EL (cell line): ENCODE results near the gene AK5.
A peak's percentile ranks its signal among the peaks of the same experiment; 100 is the strongest.

ENCODE experiments used
- DNase-seq: peaks from one replicate; pipeline ENCODE4 v3.0.0-alpha.2; 2016

Gene AK5

DNA sequence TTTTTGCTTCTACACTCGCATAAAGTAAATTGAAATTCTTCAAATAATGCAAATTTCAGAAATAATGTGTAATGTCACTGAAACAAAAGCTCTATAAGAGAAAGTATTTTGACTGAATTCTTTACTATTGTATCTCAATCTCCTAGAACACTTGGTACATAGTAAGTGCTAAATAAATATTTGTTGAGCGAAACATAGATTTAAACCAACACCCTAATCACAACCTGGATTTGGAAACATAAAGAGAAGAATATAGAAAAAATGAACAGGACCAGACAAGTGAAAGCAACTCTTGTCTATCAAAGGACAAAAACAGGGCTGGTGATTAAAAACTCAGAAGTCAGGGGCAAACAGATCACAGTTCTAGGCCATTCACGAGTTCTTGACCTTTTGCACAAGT is 74.3 kb downstream of the AK5 start:
- DNase-seq: no peak

DNA sequence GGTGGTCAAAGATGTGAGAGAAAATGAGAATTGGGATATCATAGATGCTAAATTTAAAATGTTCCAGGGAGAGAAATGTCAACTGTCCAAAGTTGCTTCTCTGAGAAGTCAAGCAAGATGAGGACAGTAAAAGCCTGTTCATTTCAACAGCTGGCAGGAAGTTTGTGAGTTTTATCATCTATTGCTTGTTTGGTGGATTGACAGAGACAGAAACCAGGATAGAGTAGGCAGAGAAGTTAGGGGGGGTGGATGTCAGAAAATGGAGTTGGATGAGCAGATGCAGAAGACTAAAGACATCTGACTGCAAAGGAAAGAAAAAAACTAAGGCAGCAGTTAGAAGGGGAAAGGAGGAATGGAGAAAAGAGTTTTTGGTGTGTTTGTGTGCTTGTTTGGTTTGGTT is 78.4 kb downstream of the AK5 start:
- DNase-seq: no peak

DNA sequence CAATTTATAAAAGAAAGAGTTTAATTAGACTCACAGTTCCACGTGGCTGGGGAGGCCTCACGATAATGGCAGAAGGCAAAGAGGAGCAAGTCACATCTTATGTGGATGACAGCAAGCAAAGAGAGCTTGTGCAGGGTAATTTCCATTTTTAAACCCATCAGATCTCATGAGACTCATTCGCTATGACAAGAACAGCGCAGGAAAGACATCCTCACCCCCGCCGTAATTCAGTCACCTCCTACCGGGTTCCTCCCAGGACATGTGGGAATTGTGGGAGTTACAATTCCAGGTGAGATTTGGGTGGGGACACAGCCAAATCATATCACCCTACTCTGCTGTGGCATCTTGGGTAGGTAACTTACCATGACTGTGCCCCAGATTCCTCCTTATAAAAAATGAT is 79.8 kb downstream of the AK5 start:
- no peak for DNase-seq

DNA sequence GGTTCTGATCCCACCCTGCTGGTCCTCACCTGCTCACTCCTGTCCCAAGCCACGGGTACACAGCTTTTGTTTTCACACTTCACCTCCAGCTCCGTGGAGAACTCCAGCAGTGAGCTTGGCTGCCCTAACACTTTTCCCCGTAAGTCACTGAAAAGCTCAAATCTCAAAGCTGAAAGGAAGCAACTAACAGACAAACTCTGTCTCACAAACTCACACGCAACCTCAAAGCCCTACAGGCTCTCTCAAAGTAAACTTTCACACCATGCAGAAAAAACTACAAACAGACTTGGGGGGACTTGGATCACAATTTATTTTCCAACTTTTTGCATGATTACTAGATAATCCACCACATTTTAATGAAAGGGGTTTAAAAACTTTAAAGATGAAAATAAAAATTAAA is 88.3 kb downstream of the AK5 start:
- DNase-seq: no peak

DNA sequence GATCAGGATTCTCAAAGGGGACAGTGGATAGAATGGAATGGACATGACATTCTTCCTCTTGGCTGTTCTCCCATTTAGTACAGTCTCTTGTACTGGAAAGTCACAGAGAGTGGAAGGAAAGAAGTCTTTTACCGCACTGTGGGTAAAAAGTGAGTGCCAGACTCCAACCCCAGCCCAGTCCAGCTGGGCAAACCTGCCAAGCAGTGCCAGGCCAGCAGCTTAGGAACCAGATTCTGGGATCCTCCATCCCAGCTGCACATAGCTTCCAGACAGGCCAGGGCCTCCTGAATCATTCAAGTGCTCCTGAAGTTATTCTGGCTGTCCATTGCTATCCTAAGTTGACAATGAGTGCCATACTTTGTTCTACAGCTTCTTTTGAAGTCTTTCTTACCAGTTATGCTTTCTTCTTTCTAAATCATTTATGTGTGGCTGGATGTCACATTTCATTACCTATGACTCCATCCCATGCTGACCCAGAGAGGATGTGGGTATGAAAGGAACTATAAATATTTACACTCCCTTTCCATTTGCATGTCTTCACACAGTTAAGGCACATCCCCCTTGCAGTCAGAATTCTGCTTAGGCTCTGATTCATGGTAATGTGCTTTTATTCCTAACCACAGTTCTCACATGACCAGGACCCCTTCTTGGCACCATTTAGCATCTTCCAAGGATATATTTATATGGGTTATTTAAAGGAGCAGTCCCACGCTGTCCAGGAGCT is 88.9 kb downstream of the AK5 start:
- DNase-seq: peak; percentile 94

DNA sequence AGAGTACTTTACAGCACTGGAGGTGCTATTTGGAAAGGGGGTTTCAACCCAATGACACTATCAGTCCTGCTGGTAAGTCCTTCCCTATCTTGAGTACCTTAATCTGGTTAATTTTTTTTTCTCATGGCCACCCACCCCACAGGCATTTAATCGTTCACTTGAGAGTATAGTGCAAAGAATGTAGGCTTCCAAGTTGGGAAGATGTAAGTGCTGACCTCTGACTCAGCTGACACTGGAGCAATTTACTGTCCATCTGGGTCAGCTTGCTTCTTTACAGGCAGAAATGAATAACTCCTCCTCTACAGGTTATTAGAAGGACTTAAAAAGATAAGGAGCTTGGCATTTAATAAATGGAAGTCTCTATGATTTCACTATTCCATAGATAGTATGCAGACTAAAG is 89.6 kb downstream of the AK5 start:
- DNase-seq: peak; percentile 56

DNA sequence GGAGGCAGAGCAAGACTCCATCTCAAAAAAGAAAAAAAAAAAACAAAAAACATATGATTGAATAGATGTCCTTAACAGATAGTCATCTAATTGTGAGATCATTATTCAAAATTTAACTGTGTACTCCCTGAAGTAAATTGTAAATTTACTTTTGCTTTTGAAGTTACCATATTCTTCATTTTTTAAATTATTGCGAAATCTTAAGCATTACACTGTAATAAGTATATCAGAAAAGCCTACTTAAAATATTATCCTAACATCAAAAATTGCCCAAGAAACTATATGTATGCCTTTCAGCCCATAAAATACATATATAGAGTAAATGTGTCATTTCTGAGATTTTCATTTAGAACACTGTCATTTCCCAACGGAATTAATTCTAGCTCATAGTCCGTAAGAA is 91.9 kb downstream of the AK5 start:
- DNase-seq: no peak

DNA sequence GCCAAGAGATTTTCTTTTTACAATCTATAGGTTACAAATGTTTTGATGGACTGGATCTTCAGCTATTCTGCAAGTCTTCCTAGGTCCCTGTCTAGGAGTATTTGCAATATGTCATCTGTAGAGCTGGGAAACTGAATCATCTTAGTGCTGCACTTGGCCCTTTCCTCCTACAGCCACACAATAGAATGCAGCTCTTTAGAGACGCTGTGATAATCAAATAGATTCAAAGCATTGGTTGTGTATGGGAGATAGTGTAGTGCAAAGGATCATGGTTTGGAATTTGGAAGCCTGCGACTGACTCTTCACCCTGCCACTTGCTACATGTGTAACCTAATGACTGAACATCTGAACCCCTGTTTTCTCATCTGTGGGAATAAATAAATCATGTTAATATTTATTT is 93.7 kb downstream of the AK5 start:
- no peak for DNase-seq

DNA sequence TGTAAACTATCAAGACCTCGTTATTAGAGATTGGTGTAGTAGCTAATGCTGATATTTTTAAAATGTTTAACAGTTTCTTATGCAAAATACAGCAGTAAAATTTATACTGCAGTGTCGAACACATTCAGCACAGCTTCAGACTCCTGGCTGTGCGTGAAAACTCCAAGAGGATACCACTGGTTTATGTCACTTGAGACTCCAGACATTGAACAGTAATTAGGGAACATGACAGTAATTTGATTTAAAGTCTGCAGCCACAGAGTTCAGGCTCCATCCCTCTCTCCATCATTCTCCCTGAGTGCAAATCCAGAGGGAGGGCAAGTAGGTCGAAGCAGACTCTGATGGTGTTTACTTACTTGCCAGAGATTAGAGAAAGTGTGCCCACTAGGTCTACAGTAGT is 94.2 kb downstream of the AK5 start:
- no peak for DNase-seq

DNA sequence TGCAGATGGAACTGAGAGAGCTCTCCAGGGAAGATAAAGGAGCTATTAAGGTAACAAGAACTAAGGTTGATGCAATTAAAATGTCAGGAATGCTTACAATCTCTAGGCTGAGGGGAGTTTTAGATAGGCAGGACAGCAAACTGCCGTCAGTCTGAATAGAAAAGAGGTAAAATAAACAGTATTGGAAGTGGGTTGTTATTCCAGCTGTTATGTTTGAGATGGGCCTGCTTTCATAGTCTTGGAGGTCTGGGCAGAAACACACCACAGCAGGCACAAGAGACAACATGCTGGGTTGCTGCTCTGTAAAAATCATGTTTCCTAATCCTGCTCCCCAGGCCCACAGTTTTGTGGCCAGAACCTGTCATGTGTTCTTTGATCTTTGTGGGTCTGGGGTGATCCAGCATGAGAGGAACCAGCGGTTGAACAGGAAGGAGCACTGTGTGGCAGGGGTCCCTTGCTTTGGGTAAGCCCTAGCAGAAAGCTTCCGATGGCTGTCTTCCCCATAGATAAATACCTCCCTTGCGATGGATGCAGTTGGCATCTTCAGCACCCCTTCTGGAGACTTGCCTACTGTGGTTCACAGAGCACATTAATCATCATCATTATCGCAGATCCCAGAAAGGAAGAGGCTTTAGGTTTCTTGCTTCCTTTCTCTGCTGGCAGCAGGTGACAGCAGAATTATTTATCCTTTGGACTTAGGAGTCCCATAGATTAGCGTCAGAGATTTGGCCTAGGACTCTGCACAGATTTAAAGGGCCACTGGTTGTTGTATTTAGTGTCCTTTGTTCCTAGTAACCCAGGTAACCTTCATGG is 97.1 kb downstream of the AK5 start:
- no peak for DNase-seq

DNA sequence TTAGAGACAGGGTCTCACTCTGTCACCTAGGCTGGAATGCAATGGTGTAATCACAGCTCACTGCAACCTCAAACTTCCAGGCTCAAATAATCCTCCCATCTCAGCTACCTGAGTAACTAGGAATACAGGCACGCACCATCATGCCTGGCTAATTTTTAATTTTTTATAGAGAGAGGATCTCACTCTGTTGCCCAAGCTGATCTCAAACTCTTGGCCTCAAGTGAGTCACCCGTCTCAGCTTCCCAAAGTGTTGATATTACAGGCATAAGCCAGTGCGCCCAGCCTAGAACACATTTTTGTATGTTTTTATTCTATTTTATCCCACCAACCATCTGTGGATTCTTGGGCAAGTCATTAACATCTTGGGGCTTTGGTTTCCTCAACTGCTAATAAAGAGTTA is 100.5 kb downstream of the AK5 start:
- DNase-seq: peak; percentile 27

DNA sequence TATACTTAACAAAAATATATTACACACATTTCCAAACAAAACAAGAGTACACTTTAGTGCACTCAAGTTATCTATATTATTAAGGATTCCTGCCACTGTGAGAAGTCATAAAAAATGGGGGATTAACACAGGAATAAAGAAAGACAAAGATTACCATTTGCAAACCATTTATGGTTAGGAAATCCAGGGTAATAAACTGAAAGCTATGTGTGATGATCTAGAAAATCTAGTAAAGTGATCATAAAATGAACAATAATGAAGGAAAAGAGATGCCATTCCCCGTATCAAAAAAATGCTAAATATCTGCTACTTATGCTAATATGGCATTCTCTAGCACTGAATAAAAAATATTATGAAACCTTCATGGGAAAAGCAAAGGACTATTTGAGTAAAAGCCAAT is 101.4 kb downstream of the AK5 start:
- DNase-seq: no peak

DNA sequence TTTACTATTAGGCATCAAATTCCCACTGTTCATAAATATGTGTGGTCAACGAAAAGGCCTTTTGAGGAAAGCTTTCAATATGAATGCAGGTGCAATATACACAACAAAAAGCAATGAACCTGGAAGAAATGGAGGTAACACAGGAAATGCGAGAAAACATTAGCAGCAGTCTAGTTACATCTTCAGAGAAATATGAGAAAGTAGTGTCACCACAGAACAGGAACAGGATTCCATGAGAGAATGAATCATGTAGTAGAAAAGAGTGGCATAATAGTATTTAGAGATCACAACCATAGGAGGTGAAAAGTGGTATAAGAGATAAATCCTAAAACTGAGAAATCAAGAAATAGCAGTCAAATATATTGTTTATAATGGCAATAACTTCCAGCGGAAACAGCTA is 103.7 kb downstream of the AK5 start:
- peak; percentile 22 for DNase-seq

DNA sequence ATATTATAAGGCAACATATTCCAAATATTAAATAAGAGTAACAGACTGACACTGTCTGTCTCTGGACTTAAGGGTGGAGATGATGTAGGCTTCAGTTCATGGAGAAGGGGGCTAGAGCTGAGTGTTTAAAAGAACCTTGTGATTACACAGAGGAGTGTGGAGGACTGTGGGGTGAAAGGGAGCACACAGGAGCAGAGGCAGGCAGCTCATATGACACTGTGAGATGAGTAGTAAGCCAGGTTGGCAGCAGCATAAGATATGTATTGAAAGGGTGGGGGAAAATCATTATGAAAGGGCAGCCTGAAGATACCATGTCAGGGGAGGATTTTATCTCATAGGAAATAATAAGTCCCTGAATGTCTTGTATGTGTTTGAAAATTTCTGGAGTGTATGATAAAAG is 104.5 kb downstream of the AK5 start:
- DNase-seq: no peak

DNA sequence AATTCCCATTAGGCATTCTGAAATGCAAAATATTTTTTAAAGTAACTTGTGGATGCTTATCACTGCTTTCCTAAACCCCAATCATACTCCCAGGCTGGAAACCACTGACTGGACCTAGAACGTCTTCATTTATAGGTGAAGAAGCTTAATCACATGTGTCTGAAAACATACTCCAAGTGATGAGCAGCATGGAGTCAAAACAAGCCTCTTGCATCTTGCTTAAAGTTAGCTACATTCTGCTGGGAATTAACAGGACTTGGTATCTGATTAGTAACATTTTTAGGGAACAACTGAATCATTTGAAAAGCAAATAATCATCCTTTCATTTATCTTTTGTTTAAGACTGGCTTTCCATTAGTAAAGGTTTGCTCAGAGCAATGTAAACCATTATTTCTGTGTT is 105.7 kb downstream of the AK5 start:
- DNase-seq: no peak

DNA sequence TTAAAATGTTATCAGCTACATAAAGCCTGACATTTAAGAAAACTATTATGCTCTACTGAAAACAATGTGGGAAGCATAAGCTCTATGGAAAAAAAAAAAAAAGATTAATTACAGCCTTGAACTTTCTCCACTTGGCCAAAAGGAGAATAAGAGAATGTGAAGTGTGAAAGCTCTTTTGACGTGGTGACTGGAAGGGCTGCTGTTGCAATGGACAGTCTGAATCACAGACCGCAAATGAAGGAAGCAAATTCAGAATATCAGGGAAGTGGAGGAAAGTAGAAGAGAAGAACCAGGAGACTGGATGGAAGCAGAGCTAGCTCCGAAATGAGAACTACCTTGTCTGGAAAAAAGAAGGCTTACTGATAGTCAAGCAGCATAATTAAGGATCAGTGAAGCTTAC is 106.8 kb downstream of the AK5 start:
- DNase-seq: no peak

DNA sequence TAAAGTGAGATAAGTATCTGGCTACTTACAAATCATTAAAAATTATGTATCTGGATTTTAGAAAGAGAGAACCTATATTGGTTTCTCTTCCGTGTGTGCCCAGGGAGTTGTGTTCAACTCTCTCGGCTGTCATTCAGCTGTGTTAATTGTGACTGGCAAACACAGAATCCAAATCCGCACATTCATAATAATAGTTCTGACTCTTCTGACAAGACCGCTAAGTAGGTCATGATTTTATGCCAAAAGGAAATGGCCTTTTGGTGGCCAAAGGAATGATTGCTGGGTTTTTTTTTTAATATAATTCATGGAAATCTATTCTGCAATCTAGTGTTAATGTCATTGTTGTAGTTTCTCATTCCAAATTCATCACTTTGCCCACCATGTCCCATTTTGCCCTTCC is 110.7 kb downstream of the AK5 start:
- DNase-seq: no peak

DNA sequence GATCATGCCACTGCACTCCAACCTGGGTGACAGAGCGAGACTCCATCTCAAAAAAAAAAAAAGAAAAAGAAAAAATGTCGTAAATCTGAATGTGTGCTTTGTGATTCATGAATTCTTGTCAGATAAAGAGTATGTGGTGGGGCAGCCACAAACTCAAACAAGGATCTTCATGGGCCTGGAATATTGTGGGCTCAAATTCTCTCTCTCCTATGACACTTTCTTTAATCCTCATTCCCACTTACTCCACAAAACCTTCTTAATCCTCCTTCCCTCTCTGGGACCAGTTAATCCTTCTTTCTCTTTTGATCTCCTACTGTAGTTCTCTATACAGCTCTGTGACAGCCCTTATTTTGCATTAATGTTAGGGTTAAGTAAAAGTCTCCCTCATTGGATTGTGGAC is 112.3 kb downstream of the AK5 start:
- peak; percentile 78 for DNase-seq

DNA sequence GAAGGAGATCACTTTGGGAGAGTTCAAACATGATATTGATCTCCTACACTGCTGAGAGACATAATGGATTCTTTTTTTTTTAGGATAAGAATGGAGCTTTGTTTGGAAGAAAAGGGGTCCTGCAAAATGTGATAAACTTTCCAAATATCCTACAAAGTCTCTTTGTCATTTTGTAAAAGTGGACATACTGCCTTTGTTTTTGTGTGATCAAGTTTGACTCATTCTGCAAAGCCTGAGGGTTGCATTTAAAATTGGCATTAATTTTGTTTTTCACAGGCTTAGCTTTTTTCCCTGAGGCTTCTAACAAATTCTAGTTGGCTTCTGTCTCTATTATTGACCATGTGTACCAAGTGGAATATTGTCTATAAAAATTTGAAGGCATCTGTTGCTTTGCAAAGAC is 113.2 kb downstream of the AK5 start:
- no peak for DNase-seq

DNA sequence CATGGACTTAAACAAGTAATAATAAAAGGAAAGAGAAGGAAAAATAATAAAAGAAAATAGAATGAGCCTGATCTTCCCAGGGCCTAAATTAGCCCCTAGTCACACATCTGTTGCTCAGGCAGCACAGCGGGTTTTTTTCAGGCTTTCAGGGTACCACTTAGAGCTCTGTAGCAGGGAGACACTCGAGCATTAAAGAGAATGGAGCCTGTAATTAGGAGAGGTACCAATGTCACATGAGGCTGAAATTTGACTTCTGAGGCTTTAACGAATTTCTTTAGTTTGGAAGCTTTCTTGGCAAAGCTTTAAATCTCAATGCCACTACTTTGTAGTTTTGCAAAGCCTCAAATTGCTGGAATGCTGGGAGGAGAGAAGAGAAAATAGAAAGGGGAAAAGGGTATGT is 116.3 kb downstream of the AK5 start:
- DNase-seq: no peak

DNA sequence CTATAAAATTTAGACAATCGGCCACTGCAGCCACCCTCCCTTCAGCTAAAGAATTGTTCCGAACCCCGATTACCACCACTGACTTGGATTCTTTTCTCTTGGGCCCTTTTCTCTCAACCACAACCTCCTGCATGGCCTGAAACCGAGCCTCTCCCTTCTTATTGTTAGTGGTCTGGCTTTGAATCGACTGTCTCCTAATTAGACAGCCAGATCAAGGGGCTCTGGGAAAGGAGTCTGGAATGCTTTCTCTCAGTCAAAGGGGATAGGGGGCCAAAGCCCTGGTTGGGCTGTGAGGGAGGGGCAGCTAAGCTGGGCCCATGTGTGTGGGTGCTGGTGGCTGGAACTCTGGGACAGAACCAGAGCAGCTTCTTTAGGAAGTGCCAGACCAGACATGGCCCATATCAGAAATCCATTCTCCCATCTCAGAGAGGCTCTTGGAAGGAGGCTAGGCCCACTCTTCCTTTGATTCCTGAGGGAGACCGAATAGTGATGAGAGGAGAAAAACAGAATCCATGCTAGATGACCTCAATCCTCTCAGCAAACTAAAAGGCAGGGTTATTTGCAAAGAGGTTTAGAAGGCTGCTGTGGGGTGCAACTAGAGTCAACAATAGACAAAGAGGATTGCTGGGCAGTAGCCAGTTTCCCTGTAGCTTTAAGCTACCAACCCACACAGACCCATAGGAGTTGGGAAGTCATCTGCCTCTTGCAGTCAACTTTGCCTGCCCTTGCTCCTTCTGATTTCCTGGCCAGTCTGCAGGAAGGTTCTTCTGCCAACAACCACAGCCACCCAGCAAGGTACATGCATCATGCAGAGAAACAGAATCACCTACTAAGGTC is 117.6 kb downstream of the AK5 start:
- DNase-seq: no peak

DNA sequence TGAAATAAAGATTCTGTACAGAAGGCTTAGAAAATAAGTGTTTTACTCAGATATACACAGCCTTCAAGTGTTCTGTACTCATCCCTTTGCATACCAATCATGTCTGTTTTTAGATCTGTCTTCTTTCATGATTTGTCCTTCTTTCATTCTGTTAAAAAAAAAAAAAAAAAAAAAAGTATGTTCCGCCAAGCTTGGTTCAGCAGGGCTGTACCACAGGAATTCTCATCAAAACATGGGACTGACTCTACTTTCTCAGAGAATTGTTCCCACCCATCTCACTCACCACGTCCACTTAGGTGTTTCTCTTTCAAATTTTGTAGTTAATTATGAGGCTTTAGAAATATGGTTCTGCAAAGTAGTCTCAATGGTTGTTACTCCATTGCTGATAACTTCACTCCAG is 119.0 kb downstream of the AK5 start:
- no peak for DNase-seq

DNA sequence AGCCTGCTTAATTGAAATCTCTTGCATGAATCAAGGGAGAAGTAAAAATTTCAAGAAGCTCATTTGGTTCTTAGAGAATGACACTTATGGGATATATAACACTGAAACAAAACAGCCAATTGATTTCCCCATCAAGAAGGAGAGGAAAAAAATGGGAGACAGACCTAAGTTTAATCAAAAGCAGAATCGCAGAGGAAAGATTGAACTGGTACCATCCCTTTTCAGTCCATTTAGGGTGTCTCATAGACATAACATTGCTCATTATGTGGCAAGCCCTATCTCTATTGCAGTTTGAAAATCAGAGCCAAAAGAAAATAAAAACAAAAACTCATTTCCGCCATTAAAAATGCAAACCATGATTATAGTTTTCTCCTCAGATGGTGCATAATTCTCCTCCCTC is 119.6 kb downstream of the AK5 start:
- no peak for DNase-seq

DNA sequence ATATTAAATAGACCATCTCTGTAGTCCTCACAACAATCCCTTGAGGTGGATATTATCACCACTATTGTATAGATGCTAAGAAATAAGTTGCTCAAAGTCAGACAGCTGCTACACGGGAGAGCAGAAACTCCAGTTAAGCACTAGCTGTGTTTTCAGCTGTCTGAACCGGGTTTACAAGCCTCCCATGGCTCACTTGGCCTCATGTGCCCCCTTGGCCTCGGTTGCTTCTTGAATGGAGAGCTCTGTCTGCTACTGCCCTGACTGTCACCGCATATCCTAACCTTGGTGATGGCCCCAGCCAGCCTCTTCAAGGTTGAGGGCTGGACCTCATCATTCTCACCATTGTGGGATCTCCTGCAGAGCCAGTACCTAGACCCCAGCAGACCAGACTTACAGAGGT is 123.4 kb downstream of the AK5 start:
- DNase-seq: no peak
